A673 (cell line): ENCODE measurements around the gene AUP1. TPM values are rescaled to one million over a fixed set of nuclear protein-coding genes. Genes with fewer than 3 reads are reported as not detected.

Source experiments
- BruUV-seq: library from RNA; stranded (reverse); fragments of 400-500 nt; replicated peaks from 2 replicates; lab custom pipeline; 2021; lab: Mats Ljungman, UMichigan
- CTCF ChIA-PET: fragments of 300-600 bp; sonication (Branson Sonifier 250); formaldehyde crosslinking; loops from one replicate; lab custom pipeline; 2022; ENCODE audit warnings: antibody characterized with exemption; lab: Charles Lee
- POLR2A ChIA-PET: fragments of 300-600 bp; sonication (Branson Sonifier 250); formaldehyde crosslinking; loops from one replicate; lab custom pipeline; 2022; ENCODE audit warnings: antibody characterized with exemption; ENCODE audit not compliant: low non-redundant PET; lab: Charles Lee
- DNase-seq: peaks from one replicate; pipeline ENCODE4 v3.0.0-alpha.2; 2015; ENCODE audit warnings: low spot score
- H3K27ac ChIP-seq: fragments of 200-600 bp; sonication (generic); 2 replicates; pipeline ENCODE4 v1.5.1; 2016; ENCODE audit warnings: mixed run types, low read depth, mild to moderate bottlenecking, mixed read lengths, antibody characterized with exemption, low read length; ENCODE audit not compliant: poor library complexity, severe bottlenecking
- H3K27me3 ChIP-seq: fragments of 200-600 bp; sonication (generic); replicated peaks from 2 replicates; pipeline ENCODE4 v1.6.1; 2017; ENCODE audit warnings: mixed run types, low read depth, mild to moderate bottlenecking, mixed read lengths, antibody characterized with exemption, low read length; ENCODE audit not compliant: insufficient read depth, poor library complexity
- H3K36me3 ChIP-seq: fragments of 200-600 bp; sonication (generic); 2 replicates; pipeline ENCODE4 v1.6.1; 2016; ENCODE audit warnings: mixed run types, mild to moderate bottlenecking, mixed read lengths, antibody characterized with exemption, low read length; ENCODE audit not compliant: insufficient read depth, poor library complexity, severe bottlenecking
- H3K4me1 ChIP-seq: fragments of 200-600 bp; sonication (generic); 2 replicates; pipeline ENCODE4 v1.6.1; 2017; ENCODE audit warnings: mixed run types, mild to moderate bottlenecking, mixed read lengths, antibody characterized with exemption, low read length; ENCODE audit not compliant: insufficient read depth, poor library complexity, severe bottlenecking
- H3K4me3 ChIP-seq: fragments of 200-600 bp; sonication (generic); 2 replicates; pipeline ENCODE4 v1.5.1; 2016; ENCODE audit warnings: low read depth, mixed run types, mild to moderate bottlenecking, mixed read lengths, low read length; ENCODE audit not compliant: poor library complexity, severe bottlenecking
- H3K9me3 ChIP-seq: fragments of 200-600 bp; sonication (generic); 2 replicates; pipeline ENCODE4 v1.6.1; 2016; ENCODE audit warnings: mixed run types, low read depth, mild to moderate bottlenecking, mixed read lengths, antibody characterized with exemption, low read length; ENCODE audit not compliant: poor library complexity, severe bottlenecking
- CTCF ChIP-seq: fragments of 300-800, 200-600 bp; sonication (generic); conservative IDR thresholded peaks from 2 replicates; pipeline ENCODE4 v1.5.1; 2017; ENCODE audit warnings: low read depth, mild to moderate bottlenecking, antibody characterized with exemption, low read length, moderate library complexity, mixed read lengths
- EZH2 ChIP-seq: fragments of 200-600 bp; sonication (generic); IDR thresholded peaks from 2 replicates; pipeline ENCODE4 v1.6.1; 2017; ENCODE audit warnings: borderline replicate concordance, low read depth, mild to moderate bottlenecking, mixed read lengths, antibody characterized with exemption, low read length; ENCODE audit not compliant: poor library complexity, severe bottlenecking
- intact Hi-C: fragments of 100-400 bp; cut with micrococcal nuclease; formaldehyde crosslinking; loops from one replicate; pipeline ENCODE4 v1.10.0; 2022; ENCODE audit not compliant: unreplicated experiment
- total RNA-seq: library from RNA; stranded (reverse); gene quantifications from 2 replicates; pipeline ENCODE4 v1.2.3, GENCODE V29; 2021

The AUP1 gene
- total RNA-seq, 1 experiment from 2014 or later, result 126 TPM

GRCh38 chr2:74560591-74560990 is 31.1 kb upstream of the AUP1 start:
- Histone ChIP-seq H3K4me1 (no peaks in the 10 kb centered on the region), H3K27ac (no peak overlapping the region), H3K4me3 (no peak overlapping the region), H3K9me3 (no peaks in the 10 kb centered on the region), H3K27me3 (no peaks in the 10 kb centered on the region), H3K36me3 (peaks cover 7% of the 10 kb centered on the region)
- intact Hi-C loops, result no loop called here
- TF ChIP-seq EZH2 (no peak), CTCF (no peak)
- BruUV-seq, result no TSS peak
- ChIA-PET CTCF (no interaction called here), POLR2A (interaction anchor here (0.6 kb wide), 1 partner anchor 462 kb away, joined by 8 read pairs; no protein-coding TSS in a partner anchor)
- DNase-seq, result no peak

- intact Hi-C loops, result no loop called here
- no peak for DNase-seq
- H3K4me3 ChIP-seq, result no peak overlapping the region
- H3K9me3 ChIP-seq, result no peaks in the 10 kb centered on the region
- TF ChIP-seq EZH2, result no peak
- H3K27ac ChIP-seq, result no peak overlapping the region
- POLR2A ChIA-PET, result no interaction called here
- peaks cover 7% of the 10 kb centered on the region for H3K36me3 ChIP-seq
- no peaks in the 10 kb centered on the region for H3K27me3 ChIP-seq
- no TSS peak for BruUV-seq
- CTCF ChIA-PET, result no interaction called here
- H3K4me1 ChIP-seq, result no peaks in the 10 kb centered on the region
Measured at GRCh38 chr2:74559912-74560311, 30.4 kb upstream of the AUP1 start.

- Histone ChIP-seq H3K4me1 (no peaks in the 10 kb centered on the region), H3K36me3 (peaks cover 7% of the 10 kb centered on the region), H3K4me3 (no peak overlapping the region), H3K27me3 (no peaks in the 10 kb centered on the region), H3K9me3 (no peaks in the 10 kb centered on the region), H3K27ac (no peak overlapping the region)
- no peak for TF ChIP-seq CTCF
- TF ChIP-seq EZH2, result no peak
- intact Hi-C loops, result no loop called here
- no peak for DNase-seq
- ChIA-PET CTCF (no interaction called here), POLR2A (interaction anchor here (0.6 kb wide), 1 partner anchor 87 kb away, joined by 26 read pairs; no protein-coding TSS in a partner anchor)
- no TSS peak for BruUV-seq
Measured at GRCh38 chr2:74558284-74559230, 29.1 kb upstream of the AUP1 start.
